ENCODE results near the gene EZR.
A peak's percentile ranks its signal among the peaks of the same experiment; 100 is the strongest.

The EZR gene

GRCh38 chr6:158819213-158819976, at the start of gene EZR:
Gene EZR, minus strand, starts transcription at chr6:158819368. Its CDS starts 1,275 bp downstream, at chr6:158818093.
- DNase-seq (ENCODE audit: low read depth in 1 of 2, low spot score in 1 of 2): peak; percentile 59 to 75

- no peak for DNase-seq (ENCODE audit: low read depth in 1 of 2, low spot score in 1 of 2)
Measured at GRCh38 chr6:158868122-158868480, 48.9 kb upstream of the EZR start.

- no peak for DNase-seq (ENCODE audit: low read depth in 1 of 2, low spot score in 1 of 2)
Measured at GRCh38 chr6:158867381-158868121, 48.4 kb upstream of the EZR start.

GRCh38 chr6:158865769-158866168, 46.6 kb upstream of the EZR start:
- DNase-seq (ENCODE audit: low read depth in 1 of 2, low spot score in 1 of 2): no peak

GRCh38 chr6:158863646-158864045, 44.5 kb upstream of the EZR start:
- no peak for DNase-seq (ENCODE audit: low read depth in 1 of 2, low spot score in 1 of 2)

- no peak for DNase-seq (ENCODE audit: low read depth in 1 of 2, low spot score in 1 of 2)
Measured at GRCh38 chr6:158861686-158862381, 42.7 kb upstream of the EZR start.

GRCh38 chr6:158860279-158860865, 41.2 kb upstream of the EZR start:
- no peak for DNase-seq (ENCODE audit: low read depth in 1 of 2, low spot score in 1 of 2)

GRCh38 chr6:158856261-158856660, 37.1 kb upstream of the EZR start:
- no peak for DNase-seq (ENCODE audit: low read depth in 1 of 2, low spot score in 1 of 2)

GRCh38 chr6:158854214-158855101, 35.3 kb upstream of the EZR start:
- no peak for DNase-seq (ENCODE audit: low read depth in 1 of 2, low spot score in 1 of 2)

- DNase-seq (ENCODE audit: low read depth in 1 of 2, low spot score in 1 of 2): no peak
Measured at GRCh38 chr6:158853880-158854213, 34.7 kb upstream of the EZR start.

GRCh38 chr6:158853072-158853879, 34.1 kb upstream of the EZR start:
- peak; percentile 54 to 87 for DNase-seq (ENCODE audit: low read depth in 1 of 2, low spot score in 1 of 2)

- no peak for DNase-seq (ENCODE audit: low read depth in 1 of 2, low spot score in 1 of 2)
Measured at GRCh38 chr6:158852312-158853071, 33.3 kb upstream of the EZR start.

GRCh38 chr6:158850807-158851115, 31.6 kb upstream of the EZR start:
- DNase-seq (ENCODE audit: low read depth in 1 of 2, low spot score in 1 of 2): no peak

- DNase-seq (ENCODE audit: low read depth in 1 of 2, low spot score in 1 of 2): peak in 1 of 2 donors; percentile 72
Measured at GRCh38 chr6:158849899-158850806, 31.0 kb upstream of the EZR start.

GRCh38 chr6:158848490-158848895, 29.3 kb upstream of the EZR start:
- no peak for DNase-seq (ENCODE audit: low read depth in 1 of 2, low spot score in 1 of 2)

- DNase-seq (ENCODE audit: low read depth in 1 of 2, low spot score in 1 of 2): no peak
Measured at GRCh38 chr6:158847786-158848185, 28.6 kb upstream of the EZR start.

- DNase-seq (ENCODE audit: low read depth in 1 of 2, low spot score in 1 of 2): no peak
Measured at GRCh38 chr6:158847012-158847529, 27.9 kb upstream of the EZR start.

Data from activated CD4-positive, alpha-beta T cell treated with anti-CD3 and anti-CD28 coated beads, Interleukin-2, amount 50 U/mL, for 24 hours (primary cell).